ENCODE results near the gene VAMP5.

Gene VAMP5

GRCh38 chr2:85631316-85631715 is 47.1 kb downstream of the VAMP5 start:
- TF ChIP-seq CTCF (IDR thresholded peaks at IDR 0.05; ENCODE audit: low read depth, low read length, missing control alignments): no peak
- H3K4me3 ChIP-seq (ENCODE audit: low read depth, low read length): no peak overlapping the region
- DNase-seq (ENCODE audit: low read depth): no peak
- in situ Hi-C loops (cut with HindIII; ENCODE audit: low sequenced_read_pairs): no loop called here

GRCh38 chr2:85635011-85635410 is 50.8 kb downstream of the VAMP5 start:
- DNase-seq (ENCODE audit: low read depth): no peak
- H3K4me3 ChIP-seq (ENCODE audit: low read depth, low read length): no peak overlapping the region
- TF ChIP-seq CTCF (IDR thresholded peaks at IDR 0.05; ENCODE audit: low read depth, low read length, missing control alignments): no peak
- in situ Hi-C loops (cut with HindIII; ENCODE audit: low sequenced_read_pairs): no loop called here

GRCh38 chr2:85635636-85636035 is 51.4 kb downstream of the VAMP5 start:
- no peak for TF ChIP-seq CTCF (IDR thresholded peaks at IDR 0.05; ENCODE audit: low read depth, low read length, missing control alignments)
- in situ Hi-C loops (cut with HindIII; ENCODE audit: low sequenced_read_pairs): no loop called here
- H3K4me3 ChIP-seq (ENCODE audit: low read depth, low read length): no peak overlapping the region
- no peak for DNase-seq (ENCODE audit: low read depth)

GRCh38 chr2:85642725-85643124 is 58.5 kb downstream of the VAMP5 start:
- in situ Hi-C loops (cut with HindIII; ENCODE audit: low sequenced_read_pairs): no loop called here
- TF ChIP-seq CTCF (IDR thresholded peaks at IDR 0.05; ENCODE audit: low read depth, low read length, missing control alignments): no peak
- no peak overlapping the region for H3K4me3 ChIP-seq (ENCODE audit: low read depth, low read length)
- DNase-seq (ENCODE audit: low read depth): no peak
